Endothelial cell of hepatic sinusoid (primary cell): ENCODE results near the gene ZNF362.
"Not testable (repeated sequence)": the region's sequence is repeated elsewhere in the genome, so short reads cannot be mapped to it uniquely, and the experiment has no call there.

Experiments
- in situ Hi-C: cut with HindIII; loops from 2 replicates; pipeline ENCODE4 v1.10.0; 2017; ENCODE audit warnings: low sequenced_read_pairs

ZNF362 gene

GRCh38 chr1:33299461-33300155 is 43.3 kb downstream of the ZNF362 start:
- in situ Hi-C loops = loop anchor here (5.0 to 25.0 kb wide), 2 partner anchors 83 to 163 kb away; partner anchors contain the start of gene ZSCAN20

- in situ Hi-C loops = no loop called here
Observed at GRCh38 chr1:33300673-33301072, 44.4 kb downstream of the ZNF362 start.

- in situ Hi-C loops = no loop called here
Observed at GRCh38 chr1:33301273-33301984, 45.1 kb downstream of the ZNF362 start.

GRCh38 chr1:33302325-33302724 is 46.0 kb downstream of the ZNF362 start:
- in situ Hi-C loops = no loop called here

- in situ Hi-C loops = no loop called here
Observed at GRCh38 chr1:33305016-33305415, 48.7 kb downstream of the ZNF362 start.

- in situ Hi-C loops = no loop called here
Observed at GRCh38 chr1:33305816-33306652, 49.7 kb downstream of the ZNF362 start.

GRCh38 chr1:33306653-33307493 is 50.6 kb downstream of the ZNF362 start:
- in situ Hi-C loops = no loop called here

GRCh38 chr1:33307494-33307864 is 51.2 kb downstream of the ZNF362 start:
- in situ Hi-C loops = no loop called here

- in situ Hi-C loops = not testable (repeated sequence)
Observed at GRCh38 chr1:33309351-33309750, 53.1 kb downstream of the ZNF362 start.

GRCh38 chr1:33310702-33311101 is 54.4 kb downstream of the ZNF362 start:
- in situ Hi-C loops = no loop called here

GRCh38 chr1:33311706-33312412 is 55.6 kb downstream of the ZNF362 start:
- in situ Hi-C loops = no loop called here

- in situ Hi-C loops = no loop called here
Observed at GRCh38 chr1:33312413-33312749, 56.1 kb downstream of the ZNF362 start.

- in situ Hi-C loops = no loop called here
Observed at GRCh38 chr1:33314416-33314815, 58.1 kb downstream of the ZNF362 start.

GRCh38 chr1:33316601-33317000 is 60.3 kb downstream of the ZNF362 start:
- in situ Hi-C loops = no loop called here

- in situ Hi-C loops = no loop called here
Observed at GRCh38 chr1:33317354-33317753, 61.1 kb downstream of the ZNF362 start.

- in situ Hi-C loops = no loop called here
Observed at GRCh38 chr1:33317946-33318345, 61.7 kb downstream of the ZNF362 start.

GRCh38 chr1:33319186-33319948 is 63.1 kb downstream of the ZNF362 start:
- in situ Hi-C loops = no loop called here

- in situ Hi-C loops = no loop called here
Observed at GRCh38 chr1:33319949-33320618, 63.8 kb downstream of the ZNF362 start.

GRCh38 chr1:33320619-33321165 is 64.4 kb downstream of the ZNF362 start, which contains the start of gene A3GALT2:
TSS of gene A3GALT2 (minus strand) at chr1:33321098. CDS start at chr1:33321098, 0 bp downstream.
- in situ Hi-C loops = no loop called here
